Mesendoderm (in vitro differentiated cells): Measurements from ENCODE around the gene SEZ6L.

Source experiments
- DNase-seq: peaks from one replicate; pipeline ENCODE4 v3.0.0; 2013
- H2AK5ac ChIP-seq: 2 replicates; pipeline ENCODE4 v1.6.1; 2013; ENCODE audit warnings: low read length, inconsistent platforms
- H2BK120ac ChIP-seq: 2 replicates; pipeline ENCODE4 v1.6.1; 2013; ENCODE audit warnings: low read depth, mild to moderate bottlenecking, low read length, moderate library complexity, mixed read lengths
- H2BK15ac ChIP-seq: replicated peaks from 2 replicates; pipeline ENCODE4 v1.6.1; 2013; ENCODE audit warnings: low read depth, mild to moderate bottlenecking, moderate library complexity
- H2BK5ac ChIP-seq: 2 replicates; pipeline ENCODE4 v1.6.1; 2013; ENCODE audit warnings: low read length, inconsistent platforms
- H3K18ac ChIP-seq: 2 replicates; pipeline ENCODE4 v1.6.1; 2013; ENCODE audit warnings: mild to moderate bottlenecking, low read length, mixed read lengths
- H3K23ac ChIP-seq: one replicate; pipeline ENCODE4 v1.6.1; 2013; ENCODE audit warnings: low read length
- H3K27ac ChIP-seq: 2 replicates; pipeline ENCODE4 v1.5.1; 2013; ENCODE audit warnings: low read depth, mild to moderate bottlenecking, inconsistent platforms, low read length, moderate library complexity
- H3K27me3 ChIP-seq: 2 replicates; pipeline ENCODE4 v1.6.1; 2013; ENCODE audit warnings: low read length, control low read depth, mild to moderate bottlenecking, inconsistent platforms; ENCODE audit not compliant: insufficient read depth, poor library complexity
- H3K36me3 ChIP-seq: 2 replicates; pipeline ENCODE4 v1.6.1; 2013; ENCODE audit warnings: low read length, inconsistent platforms; ENCODE audit not compliant: control insufficient read depth, insufficient read depth
- H3K4ac ChIP-seq: one replicate; pipeline ENCODE4 v1.6.1; 2013; ENCODE audit warnings: low read depth, mild to moderate bottlenecking, low read length, moderate library complexity
- H3K4me1 ChIP-seq: 2 replicates; pipeline ENCODE4 v1.6.1; 2013; ENCODE audit warnings: low read depth, low read length, inconsistent platforms; ENCODE audit not compliant: control insufficient read depth
- H3K4me2 ChIP-seq: 2 replicates; pipeline ENCODE4 v1.6.1; 2013; ENCODE audit warnings: low read length
- H3K4me3 ChIP-seq: 2 replicates; pipeline ENCODE4 v1.5.1; 2013; ENCODE audit warnings: mild to moderate bottlenecking, low read length
- H3K56ac ChIP-seq: one replicate; pipeline ENCODE4 v1.6.1; 2013; ENCODE audit warnings: low read length
- H3K79me1 ChIP-seq: 2 replicates; pipeline ENCODE4 v1.6.1; 2013; ENCODE audit warnings: low read length, inconsistent platforms
- H3K79me2 ChIP-seq: 2 replicates; pipeline ENCODE4 v1.6.1; 2013; ENCODE audit warnings: mild to moderate bottlenecking, low read length; ENCODE audit not compliant: control insufficient read depth, insufficient read depth
- H3K9ac ChIP-seq: 2 replicates; pipeline ENCODE4 v1.6.1; 2013; ENCODE audit warnings: low read length, inconsistent platforms
- H4K5ac ChIP-seq: one replicate; pipeline ENCODE4 v1.6.1; 2013; ENCODE audit warnings: low read length
- H4K8ac ChIP-seq: one replicate; pipeline ENCODE4 v1.6.1; 2013; ENCODE audit warnings: low read depth, mild to moderate bottlenecking, control low read depth, low read length, moderate library complexity
- WGBS: extraction: QIAGEN DNeasy Blood & Tissue Kit; methylation state at CpG from one replicate; pipeline ENCODE4 v1.1.7; 2013; ENCODE audit warnings: low lambda C conversion rate, missing lambda C conversion rate; ENCODE audit not compliant: insufficient coverage; ENCODE audit errors: extremely low coverage; 5-methylcytosine and 5-hydroxymethylcytosine counted together

The SEZ6L gene

DNA sequence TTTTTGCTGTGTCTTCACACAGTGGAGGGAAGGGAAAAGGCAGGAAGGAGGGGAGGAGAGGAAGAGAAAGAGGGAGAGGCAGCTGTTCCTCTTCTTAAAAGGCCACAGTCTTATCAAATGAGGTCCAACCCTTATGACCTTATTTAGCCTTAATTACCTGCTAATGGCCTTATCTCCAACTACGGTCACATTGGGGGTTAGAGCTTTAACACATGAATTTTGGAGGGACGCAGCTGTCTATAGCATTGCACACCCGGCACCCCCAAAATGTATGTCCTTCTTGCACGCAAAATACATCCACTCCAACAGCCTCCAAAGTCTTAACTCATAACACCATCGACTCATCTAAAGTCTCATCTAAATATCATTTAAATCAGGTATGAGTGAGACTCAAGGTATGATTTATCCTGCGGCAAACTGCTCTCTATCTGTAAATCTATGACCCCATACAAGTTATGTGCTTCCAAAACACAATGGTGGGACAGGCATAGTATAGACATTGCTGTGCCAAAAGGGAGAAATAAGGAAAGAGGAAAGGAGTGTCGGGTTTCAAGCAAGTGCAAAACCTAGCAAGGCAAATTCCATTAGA is 214.8 kb downstream of the SEZ6L start:
- H3K4me2 ChIP-seq: no peak overlapping the region
- H2AK5ac ChIP-seq: no peak overlapping the region
- H3K79me1 ChIP-seq: no peaks in the 10 kb centered on the region
- no peak overlapping the region for H4K8ac ChIP-seq
- WGBS: no CpG with 5 or more reads among the region's 7 CpGs
- H3K27me3 ChIP-seq: no peaks in the 10 kb centered on the region
- no peak overlapping the region for H3K27ac ChIP-seq
- no peak overlapping the region for H3K9ac ChIP-seq
- H3K23ac ChIP-seq: no peak overlapping the region
- DNase-seq: no peak
- H2BK5ac ChIP-seq: no peak overlapping the region
- H3K4me3 ChIP-seq: no peak overlapping the region
- H3K4ac ChIP-seq: no peak overlapping the region
- no peak overlapping the region for H2BK120ac ChIP-seq
- no peak overlapping the region for H4K5ac ChIP-seq
- H3K79me2 ChIP-seq: no peaks in the 10 kb centered on the region
- H3K4me1 ChIP-seq: no peaks in the 10 kb centered on the region
- H2BK15ac ChIP-seq: no peak overlapping the region
- no peak overlapping the region for H3K18ac ChIP-seq
- no peak overlapping the region for H3K56ac ChIP-seq
- H3K36me3 ChIP-seq: no peaks in the 10 kb centered on the region

DNA sequence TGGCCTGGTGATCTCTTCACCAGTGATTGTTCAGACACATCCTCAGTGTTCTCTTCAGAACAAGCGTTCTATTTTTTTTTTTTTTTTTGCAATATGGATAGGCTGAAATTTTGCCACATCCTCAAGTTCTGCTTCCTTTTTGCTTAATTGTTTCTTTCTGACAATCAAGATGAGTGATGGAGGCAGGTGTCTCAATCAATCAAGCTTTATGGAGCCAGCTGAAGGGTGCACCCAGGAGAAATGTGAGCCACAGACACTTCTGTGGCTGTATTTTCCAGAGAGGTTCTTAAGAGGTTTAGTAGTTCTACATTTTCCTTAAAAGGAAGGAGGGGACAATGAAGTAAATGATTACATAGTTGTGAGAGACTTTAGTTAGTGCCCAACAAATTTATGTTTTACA is 215.9 kb downstream of the SEZ6L start:
- no CpG with 5 or more reads among the region's 1 CpG for WGBS
- H3K4me2 ChIP-seq: no peak overlapping the region
- H3K9ac ChIP-seq: no peak overlapping the region
- no peak overlapping the region for H3K4ac ChIP-seq
- no peak overlapping the region for H2BK120ac ChIP-seq
- no peak overlapping the region for H3K56ac ChIP-seq
- no peak overlapping the region for H2BK5ac ChIP-seq
- H4K5ac ChIP-seq: no peak overlapping the region
- H3K27me3 ChIP-seq: no peaks in the 10 kb centered on the region
- H3K4me1 ChIP-seq: no peaks in the 10 kb centered on the region
- H4K8ac ChIP-seq: no peak overlapping the region
- H3K4me3 ChIP-seq: no peak overlapping the region
- H2AK5ac ChIP-seq: no peak overlapping the region
- no peak overlapping the region for H3K23ac ChIP-seq
- H3K79me1 ChIP-seq: no peaks in the 10 kb centered on the region
- no peaks in the 10 kb centered on the region for H3K79me2 ChIP-seq
- H3K18ac ChIP-seq: no peak overlapping the region
- no peak for DNase-seq
- H2BK15ac ChIP-seq: no peak overlapping the region
- no peak overlapping the region for H3K27ac ChIP-seq
- H3K36me3 ChIP-seq: no peaks in the 10 kb centered on the region

GRCh38 chr22:26389125-26389524 is 219.9 kb downstream of the SEZ6L start:
- no peak for DNase-seq
- no peak overlapping the region for H2AK5ac ChIP-seq
- no peaks in the 10 kb centered on the region for H3K4me1 ChIP-seq
- H2BK120ac ChIP-seq: no peak overlapping the region
- no peak overlapping the region for H3K4me2 ChIP-seq
- no peak overlapping the region for H3K4me3 ChIP-seq
- H4K8ac ChIP-seq: no peak overlapping the region
- H3K36me3 ChIP-seq: no peaks in the 10 kb centered on the region
- no peak overlapping the region for H3K9ac ChIP-seq
- H2BK15ac ChIP-seq: no peak overlapping the region
- no peak overlapping the region for H3K27ac ChIP-seq
- H2BK5ac ChIP-seq: no peak overlapping the region
- H3K79me2 ChIP-seq: no peaks in the 10 kb centered on the region
- no peaks in the 10 kb centered on the region for H3K79me1 ChIP-seq
- no peaks in the 10 kb centered on the region for H3K27me3 ChIP-seq
- H4K5ac ChIP-seq: no peak overlapping the region
- no CpG with 5 or more reads among the region's 3 CpGs for WGBS
- H3K56ac ChIP-seq: no peak overlapping the region
- H3K23ac ChIP-seq: no peak overlapping the region
- H3K18ac ChIP-seq: no peak overlapping the region
- no peak overlapping the region for H3K4ac ChIP-seq

- Histone ChIP-seq H3K27me3 (no peaks in the 10 kb centered on the region), H3K9ac (no peak overlapping the region), H4K5ac (no peak overlapping the region), H3K23ac (no peak overlapping the region), H3K36me3 (no peaks in the 10 kb centered on the region), H2AK5ac (no peak overlapping the region), H2BK120ac (no peak overlapping the region), H3K27ac (no peak overlapping the region), H3K4me1 (no peaks in the 10 kb centered on the region), H3K4me2 (no peak overlapping the region), H4K8ac (no peak overlapping the region), H3K79me2 (no peaks in the 10 kb centered on the region), H3K4me3 (no peak overlapping the region), H2BK5ac (no peak overlapping the region), H3K56ac (no peak overlapping the region), H3K4ac (no peak overlapping the region), H2BK15ac (no peak overlapping the region), H3K18ac (no peak overlapping the region), H3K79me1 (no peaks in the 10 kb centered on the region)
- DNase-seq: no peak
- WGBS: no CpG with 5 or more reads among the region's 1 CpG
Measured at GRCh38 chr22:26391091-26391490, 221.8 kb downstream of the SEZ6L start.

GRCh38 chr22:26391623-26392022 is 222.4 kb downstream of the SEZ6L start:
- no peaks in the 10 kb centered on the region for H3K27me3 ChIP-seq
- H4K8ac ChIP-seq: no peak overlapping the region
- no peaks in the 10 kb centered on the region for H3K79me2 ChIP-seq
- no peak overlapping the region for H2BK120ac ChIP-seq
- H4K5ac ChIP-seq: no peak overlapping the region
- no peak overlapping the region for H3K4ac ChIP-seq
- H3K56ac ChIP-seq: no peak overlapping the region
- H2AK5ac ChIP-seq: no peak overlapping the region
- DNase-seq: no peak
- H3K79me1 ChIP-seq: no peaks in the 10 kb centered on the region
- no peaks in the 10 kb centered on the region for H3K36me3 ChIP-seq
- no peak overlapping the region for H2BK15ac ChIP-seq
- H3K27ac ChIP-seq: no peak overlapping the region
- H3K9ac ChIP-seq: no peak overlapping the region
- H3K18ac ChIP-seq: no peak overlapping the region
- WGBS: no CpG with 5 or more reads among the region's 2 CpGs
- no peak overlapping the region for H3K4me2 ChIP-seq
- no peak overlapping the region for H3K23ac ChIP-seq
- no peak overlapping the region for H2BK5ac ChIP-seq
- H3K4me3 ChIP-seq: no peak overlapping the region
- H3K4me1 ChIP-seq: no peaks in the 10 kb centered on the region

DNA sequence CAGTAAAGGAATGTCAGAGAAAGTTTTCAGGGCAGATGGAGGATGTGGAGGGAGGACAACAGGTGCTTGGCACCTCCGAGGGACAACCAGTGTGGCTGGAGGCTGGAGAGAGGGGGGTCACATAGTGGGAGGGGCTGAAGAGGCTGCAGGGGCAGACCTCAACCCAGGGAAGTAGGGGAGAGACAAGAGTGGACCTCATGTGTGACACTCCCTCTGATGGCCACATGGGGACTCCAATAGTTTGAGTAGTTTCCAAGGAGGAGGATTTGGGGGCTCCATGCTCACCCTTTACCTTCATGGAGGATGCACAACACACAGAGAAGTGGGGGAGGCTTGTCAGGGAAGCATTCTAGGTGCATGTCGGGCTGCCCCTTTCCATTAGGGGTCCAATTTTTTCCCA is 224.7 kb downstream of the SEZ6L start:
- DNase-seq: no peak
- no peak overlapping the region for H2BK120ac ChIP-seq

More for the DNA sequence above, 224.7 kb downstream of the SEZ6L start:
- Histone ChIP-seq H3K27me3 (no peaks in the 10 kb centered on the region), H3K4me2 (no peak overlapping the region), H3K79me2 (no peaks in the 10 kb centered on the region), H3K18ac (no peak overlapping the region), H3K23ac (no peak overlapping the region), H3K36me3 (no peaks in the 10 kb centered on the region), H3K27ac (no peak overlapping the region), H3K56ac (no peak overlapping the region), H3K4me1 (no peaks in the 10 kb centered on the region), H3K4me3 (no peak overlapping the region), H3K79me1 (no peaks in the 10 kb centered on the region), H4K5ac (no peak overlapping the region), H2AK5ac (no peak overlapping the region), H3K9ac (no peak overlapping the region), H3K4ac (no peak overlapping the region), H2BK15ac (no peak overlapping the region), H2BK5ac (no peak overlapping the region), H4K8ac (no peak overlapping the region)
- no CpG with 5 or more reads among the region's 2 CpGs for WGBS
